GM18868 (cell line): ENCODE results near the gene IRS1.

ENCODE experiments used
- ATAC-seq: cut with Tn5 transposase; IDR thresholded peaks from one replicate; pipeline ENCODE4 v1.9.1; 2021; ENCODE audit warnings: mild to moderate bottlenecking, moderate library complexity; ENCODE audit not compliant: unreplicated experiment

IRS1 gene

DNA sequence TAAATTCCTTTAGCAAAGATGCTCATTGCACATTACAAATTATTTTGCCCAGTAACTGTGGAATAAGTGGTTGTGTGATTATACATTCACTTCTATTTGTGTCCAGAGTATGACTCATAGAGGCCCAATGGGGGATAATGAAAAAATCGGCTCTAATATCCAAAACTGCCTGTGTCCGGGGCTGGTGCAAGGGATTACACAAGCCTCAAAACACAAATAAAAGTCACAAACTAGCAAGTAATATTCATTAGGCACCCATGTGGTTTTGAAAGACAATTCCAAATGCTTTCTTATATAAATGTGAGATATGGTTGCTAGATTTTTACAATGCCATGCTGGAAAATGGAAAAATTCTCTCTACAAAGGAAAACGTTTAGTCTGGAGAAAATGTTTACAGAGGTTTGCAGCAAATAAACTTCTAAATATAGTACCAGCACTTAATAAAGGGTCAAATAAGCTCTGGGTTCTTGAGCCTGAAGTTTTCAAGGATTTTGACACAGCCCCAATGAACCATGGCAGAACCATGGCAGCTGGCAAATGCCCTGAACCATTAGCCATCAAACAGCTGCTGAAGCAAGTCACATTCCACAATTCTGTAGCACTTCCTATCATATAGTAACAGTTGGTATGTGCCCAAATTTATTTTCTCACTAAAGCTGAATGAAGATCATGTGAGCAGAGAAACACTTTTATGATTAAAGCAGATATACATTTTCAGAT, 40.5 kb downstream of the IRS1 start:
- ATAC-seq, result no peak

- no peak for ATAC-seq
These were observed 43.5 kb downstream of the IRS1 start for GRCh38 chr2:226756131-226756530.

- no peak for ATAC-seq
These were observed 44.0 kb downstream of the IRS1 start for GRCh38 chr2:226755631-226756030.

- ATAC-seq, result no peak
These were observed 44.6 kb downstream of the IRS1 start for GRCh38 chr2:226754821-226755604.

GRCh38 chr2:226752887-226753286, 46.7 kb downstream of the IRS1 start:
- no peak for ATAC-seq

GRCh38 chr2:226747288-226747687, 52.3 kb downstream of the IRS1 start:
- ATAC-seq, result no peak

- ATAC-seq, result no peak
These were observed 53.3 kb downstream of the IRS1 start for GRCh38 chr2:226746196-226746800.

- no peak for ATAC-seq
These were observed 55.7 kb downstream of the IRS1 start for GRCh38 chr2:226743915-226744314.

- no peak for ATAC-seq
These were observed 57.3 kb downstream of the IRS1 start for GRCh38 chr2:226742347-226742746.

DNA sequence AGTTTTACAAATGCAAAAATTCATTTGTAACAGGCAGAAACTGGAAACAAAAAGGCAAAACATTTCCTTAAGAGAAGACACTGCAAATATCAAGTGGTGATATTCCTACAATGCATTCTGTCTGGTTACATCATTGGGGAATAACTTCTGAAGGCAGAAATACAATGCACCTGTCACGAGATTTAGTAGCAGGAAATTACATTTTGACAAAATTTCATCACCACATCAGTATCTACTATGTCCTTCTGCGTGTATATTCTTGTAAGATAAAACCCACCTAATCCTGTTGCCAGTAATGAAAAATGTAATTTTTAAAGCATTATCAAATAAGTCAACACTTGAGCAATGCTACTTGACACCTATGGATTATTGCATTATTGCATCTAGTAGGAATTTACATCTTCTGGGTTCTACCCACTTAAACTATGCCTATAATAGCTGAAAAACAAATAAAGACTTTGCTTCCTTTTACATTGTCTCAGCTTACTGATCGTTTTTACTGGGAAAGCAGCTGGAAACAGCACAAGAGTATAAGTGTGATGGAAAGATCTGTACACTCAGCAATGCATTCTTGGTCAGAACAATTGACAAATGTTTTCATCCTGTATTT, 59.5 kb downstream of the IRS1 start:
- no peak for ATAC-seq

GRCh38 chr2:226739545-226740030, 60.0 kb downstream of the IRS1 start:
- ATAC-seq, result no peak

DNA sequence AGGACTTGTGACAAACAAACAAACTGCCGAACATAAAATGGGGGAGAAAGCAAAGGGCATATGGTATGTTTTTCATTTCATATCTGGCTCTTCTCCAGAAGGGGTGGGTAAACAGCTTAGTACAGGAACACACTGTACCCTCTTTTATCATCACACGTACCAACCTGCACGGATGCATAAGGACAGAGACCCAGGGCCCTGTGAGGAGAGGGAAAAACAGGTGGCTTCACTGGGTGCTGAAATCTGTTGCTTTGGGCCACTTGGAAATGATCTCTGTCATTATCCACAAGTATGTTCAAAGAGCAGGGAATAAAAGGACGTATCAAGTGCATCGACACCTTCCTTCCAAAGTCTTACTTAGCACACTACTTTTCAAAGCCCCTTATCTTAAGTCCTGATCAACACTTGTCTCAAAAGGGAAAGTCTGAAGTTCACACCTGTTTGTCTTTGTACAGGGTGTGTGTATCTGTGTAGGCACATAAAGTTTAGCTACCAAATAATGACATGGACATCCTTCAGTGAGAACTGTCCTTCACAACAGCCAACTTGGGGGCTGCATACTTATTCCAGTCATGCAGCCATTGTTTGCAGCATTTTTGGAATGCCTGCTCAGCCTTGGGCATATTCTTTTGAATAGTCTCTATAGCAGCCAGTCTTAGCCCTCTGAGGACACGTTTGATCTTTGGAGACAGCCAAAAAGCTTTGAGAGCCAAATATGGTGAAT, 60.6 kb downstream of the IRS1 start:
- no peak for ATAC-seq

GRCh38 chr2:226738191-226738820, 61.3 kb downstream of the IRS1 start:
- no peak for ATAC-seq

DNA sequence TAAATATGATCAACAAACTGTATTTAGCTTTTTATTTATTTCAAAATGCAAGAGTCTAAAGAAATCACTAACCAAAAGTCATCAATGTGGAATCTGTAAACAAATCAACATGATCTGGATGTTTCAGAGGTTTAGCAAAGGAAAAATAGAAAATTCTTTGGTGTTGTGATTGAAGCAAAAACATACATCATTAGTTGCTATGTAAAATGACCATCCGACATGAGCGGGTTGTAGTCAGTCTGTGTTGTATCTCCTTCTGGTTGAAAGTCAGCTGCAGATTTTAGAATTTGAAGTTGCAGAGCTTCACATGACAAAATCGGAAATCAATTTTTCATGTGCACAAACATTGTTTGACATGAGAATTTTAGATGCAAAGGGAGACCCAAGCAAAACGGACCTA, 63.2 kb downstream of the IRS1 start:
- no peak for ATAC-seq

- no peak for ATAC-seq
These were observed 65.6 kb downstream of the IRS1 start for GRCh38 chr2:226733927-226734564.

- ATAC-seq, result no peak
These were observed 66.3 kb downstream of the IRS1 start for GRCh38 chr2:226733189-226733858.

DNA sequence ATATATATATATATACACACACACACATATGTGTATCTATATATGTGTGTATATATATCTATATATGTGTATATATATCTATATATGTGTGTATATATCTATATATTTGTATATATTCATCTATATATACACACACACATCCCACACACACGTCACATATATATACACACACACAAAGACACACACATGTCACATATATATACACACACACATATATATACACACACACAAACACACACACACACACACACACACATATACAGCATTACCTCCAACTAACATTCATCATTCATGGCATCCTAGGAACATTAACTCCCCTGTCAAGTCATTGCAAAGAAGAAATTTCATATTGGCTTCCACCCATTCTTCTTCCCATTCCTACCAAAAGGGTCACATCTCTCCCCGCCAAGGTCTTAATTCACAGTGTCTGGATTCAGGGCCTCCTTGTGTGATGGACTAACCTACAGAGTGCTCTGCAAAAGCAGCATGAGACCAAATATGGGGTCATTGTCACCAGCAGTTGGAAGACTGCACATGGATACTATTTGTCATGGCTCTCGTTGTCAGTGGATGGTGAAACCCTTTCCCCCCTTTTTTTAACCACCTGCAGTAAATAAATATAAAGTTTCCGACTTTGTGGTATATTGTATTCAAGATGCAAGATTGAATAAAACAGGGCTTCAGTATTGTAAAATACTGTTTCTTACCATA, 67.0 kb downstream of the IRS1 start:
- no peak for ATAC-seq

DNA sequence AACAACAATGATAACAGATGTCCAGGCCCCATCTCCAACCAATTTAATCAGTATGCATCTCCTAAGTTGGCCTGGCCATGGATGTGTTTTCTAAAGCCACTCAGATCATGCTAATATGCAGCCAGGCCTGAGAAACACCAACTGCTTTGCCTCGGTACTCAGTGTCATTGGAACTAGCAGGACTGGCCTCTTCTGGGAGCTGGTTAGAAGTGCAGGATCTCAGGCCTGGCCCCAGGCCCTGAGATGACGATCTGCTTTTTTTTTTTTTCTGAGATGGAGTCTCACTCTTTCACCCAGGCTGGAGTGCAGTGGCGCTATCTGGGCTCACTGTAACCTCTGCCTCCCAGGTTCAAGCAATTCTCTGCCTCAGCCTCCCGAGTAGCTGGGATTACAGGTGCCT, 69.1 kb downstream of the IRS1 start:
- no peak for ATAC-seq

DNA sequence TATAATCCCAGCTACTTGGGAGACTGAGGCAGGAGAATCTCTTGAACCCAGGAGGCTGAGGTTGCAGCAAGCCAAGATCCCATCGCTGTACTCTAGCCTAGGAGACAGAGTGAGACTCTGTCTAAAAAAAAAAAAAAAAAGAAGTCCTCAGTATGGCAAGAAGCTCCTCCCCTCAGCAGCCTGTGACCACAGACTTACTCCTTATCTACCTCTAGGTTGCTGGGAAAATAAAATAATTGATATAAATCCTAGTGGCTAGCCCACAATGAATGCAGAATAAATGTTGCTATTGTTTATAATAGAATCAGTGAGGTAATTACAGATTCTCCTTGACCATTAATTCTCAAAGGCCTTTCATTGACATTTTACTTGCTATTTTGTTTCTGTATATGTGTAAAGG, 70.6 kb downstream of the IRS1 start:
- no peak for ATAC-seq
